ENCODE data around the gene RNF157. TPM values are rescaled to one million over a fixed set of nuclear protein-coding genes. Genes with fewer than 3 reads are reported as not detected.

RNF157 gene
- 0.13 and 0.50 TPM in 2 replicates for polyA plus RNA-seq (2011; rRNA removed)
- polyA minus RNA-seq (2011; rRNA and poly(A)+ RNA removed) = 0.09 and 0.51 TPM in 2 replicates

GRCh38 chr17:76240461-76241203, at the start of gene RNF157:
Gene RNF157, minus strand, starts transcription at chr17:76240493. Its CDS starts 253 bp downstream, at chr17:76240240.
- Histone ChIP-seq H3K27me3 (ENCODE audit: control insufficient read depth, insufficient read depth, low read length) (peaks cover 20% of the 10 kb centered on the region), H3K4me3 (ENCODE audit: low read depth, low read length) (peak within 1 kb of the TSS; percentile 48), H3K36me3 (ENCODE audit: control insufficient read depth, insufficient read depth, low read length) (no peaks in the 10 kb centered on the region)
- ChIA-PET CTCF (interaction anchor here (0.6 to 1.7 kb wide), 3 partner anchors 33 to 251 kb away, joined by 3 to 5 read pairs (median 4); no protein-coding TSS in a partner anchor), POLR2A (interaction anchor here (0.6 kb wide), 1 partner anchor 183 kb away, joined by 4 read pairs; no protein-coding TSS in a partner anchor)
- no peak for DNase-seq (ENCODE audit: low read depth)
- no peak for TF ChIP-seq CTCF (IDR thresholded peaks at IDR 0.05; ENCODE audit: insufficient read depth, low read depth, low read length)

DNA sequence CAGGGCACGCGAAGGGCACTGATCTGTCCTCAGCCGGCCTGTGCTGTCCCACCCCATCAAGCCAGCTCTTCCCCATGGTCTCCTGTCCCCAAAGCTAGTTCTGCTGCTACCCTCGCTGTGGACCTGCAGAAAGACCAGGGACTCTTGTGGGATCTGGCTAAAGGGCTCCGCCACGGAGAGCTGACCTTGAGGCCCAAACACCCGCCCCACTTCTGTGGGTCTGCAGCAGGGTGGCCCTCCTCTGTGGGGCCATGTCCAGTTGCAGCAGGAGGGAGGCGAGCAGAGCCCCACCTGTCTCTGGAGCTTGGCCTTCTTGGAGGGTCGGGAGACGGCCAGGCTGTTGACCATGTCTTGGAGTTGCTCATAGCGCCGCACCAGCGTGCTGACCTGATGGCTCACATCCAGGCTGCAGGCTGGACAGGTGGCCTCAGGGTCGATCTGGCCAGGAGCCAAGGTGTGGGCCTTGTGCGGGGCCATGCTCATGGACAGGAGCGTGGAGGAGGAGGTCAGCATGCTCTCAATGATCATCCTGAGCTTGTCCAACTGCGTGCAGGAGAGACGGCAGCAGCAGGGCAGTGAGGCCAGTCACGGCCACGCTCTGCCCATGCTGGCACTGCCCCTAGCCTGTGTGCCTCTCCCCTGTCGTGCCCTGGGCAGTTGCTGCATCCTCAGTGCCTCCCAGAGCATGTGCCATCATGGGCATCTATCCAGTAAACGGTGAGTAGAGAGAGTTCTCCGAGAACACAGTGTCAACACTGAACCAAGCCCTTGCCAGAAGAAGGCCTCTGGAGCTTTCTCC, 41.5 kb upstream of the RNF157 start:
- H3K27me3 ChIP-seq (ENCODE audit: control insufficient read depth, insufficient read depth, low read length) = no peaks in the 10 kb centered on the region
- ChIA-PET CTCF (interaction anchor here (1.0 to 7.4 kb wide), 4 partner anchors 12 to 161 kb away, joined by 3 to 247 read pairs (median 26); no protein-coding TSS in a partner anchor), POLR2A (no interaction called here)
- no peak overlapping the region for H3K4me3 ChIP-seq (ENCODE audit: low read depth, low read length)
- TF ChIP-seq CTCF (IDR thresholded peaks at IDR 0.05; ENCODE audit: insufficient read depth, low read depth, low read length) = no peak
- no peak for DNase-seq (ENCODE audit: low read depth)
- H3K36me3 ChIP-seq (ENCODE audit: control insufficient read depth, insufficient read depth, low read length) = no peaks in the 10 kb centered on the region

- Histone ChIP-seq H3K4me3 (ENCODE audit: low read depth, low read length) (no peak overlapping the region), H3K27me3 (ENCODE audit: control insufficient read depth, insufficient read depth, low read length) (no peaks in the 10 kb centered on the region), H3K36me3 (ENCODE audit: control insufficient read depth, insufficient read depth, low read length) (0 out of 2 replicates have a peak, but pooled peaks cover 1% of the 10 kb centered on the region)
- no peak for DNase-seq (ENCODE audit: low read depth)
- TF ChIP-seq CTCF (IDR thresholded peaks at IDR 0.05; ENCODE audit: insufficient read depth, low read depth, low read length) = no peak
- CTCF ChIA-PET = interaction anchor here (1.2 to 7.4 kb wide), 15 partner anchors 8 to 267 kb away, joined by 4 to 247 read pairs (median 8); partner anchors contain the start of genes EXOC7 and ZACN
- POLR2A ChIA-PET = no interaction called here
These were observed 40.4 kb upstream of the RNF157 start for GRCh38 chr17:76280650-76281049.

GRCh38 chr17:76279742-76280287, 39.5 kb upstream of the RNF157 start:
- CTCF ChIA-PET = interaction anchor here (0.6 to 7.4 kb wide), 54 partner anchors 9 to 280 kb away, joined by 3 to 247 read pairs (median 5); partner anchors contain the start of genes CDK3, EXOC7, FOXJ1 and ZACN
- POLR2A ChIA-PET = no interaction called here
- H3K36me3 ChIP-seq (ENCODE audit: control insufficient read depth, insufficient read depth, low read length) = 0 out of 2 replicates have a peak, but pooled peaks cover 1% of the 10 kb centered on the region
- DNase-seq (ENCODE audit: low read depth) = no peak
- H3K4me3 ChIP-seq (ENCODE audit: low read depth, low read length) = no peak overlapping the region
- no peak for TF ChIP-seq CTCF (IDR thresholded peaks at IDR 0.05; ENCODE audit: insufficient read depth, low read depth, low read length)
- H3K27me3 ChIP-seq (ENCODE audit: control insufficient read depth, insufficient read depth, low read length) = no peaks in the 10 kb centered on the region
